ENCODE results near the gene PERM1. TPM values are rescaled to one million over a fixed set of nuclear protein-coding genes. Genes with fewer than 3 reads are reported as not detected.

The PERM1 gene
- total and polyA plus RNA-seq, 2 of the 13 experiments (the other 11 are each of a cell fraction or from before 2014, with no cell fraction given), result 0.04 to 0.29 TPM

DNA sequence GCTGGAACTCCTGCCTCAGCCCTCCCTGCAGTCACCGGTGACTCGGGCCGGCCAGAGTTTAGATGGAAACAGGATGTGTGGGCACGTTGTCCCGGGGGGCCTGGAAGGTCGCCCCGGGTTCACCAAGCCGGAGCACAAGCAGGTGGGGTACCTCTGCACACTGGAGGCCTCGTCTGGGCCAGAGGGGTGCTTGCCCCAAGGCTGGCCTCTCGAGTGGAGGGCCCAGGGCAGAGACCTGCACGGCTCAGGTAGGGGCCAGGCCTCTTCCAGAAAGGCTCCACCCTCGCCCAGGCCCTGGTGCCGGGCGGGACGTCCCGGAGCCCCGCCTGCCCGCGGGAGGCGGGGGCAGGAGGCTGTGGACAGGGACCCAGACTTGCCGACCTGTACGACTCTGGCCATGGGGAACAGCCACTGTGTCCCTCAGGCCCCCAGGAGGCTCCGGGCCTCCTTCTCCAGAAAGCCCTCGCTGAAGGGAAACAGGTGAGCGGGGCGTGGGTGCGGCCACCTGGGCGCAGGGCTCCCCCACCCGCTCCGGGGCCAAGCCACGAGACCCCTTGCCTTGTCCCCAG is 15.7 kb downstream of the PERM1 start, which contains the start of gene PLEKHN1 (continued):
- no peak for TF ChIP-seq ADNP (CRISPR knock-in tag; IDR thresholded peaks at IDR 0.05)
- TF ChIP-seq ZFP36L1 (CRISPR knock-in tag; IDR thresholded peaks at IDR 0.05), result 0 out of 2 replicates have a peak, but pooled peaks have one; percentile 11
- TF ChIP-seq ZFP37 (CRISPR knock-in tag; IDR thresholded peaks at IDR 0.05; ENCODE audit: borderline replicate concordance), result 0 out of 2 replicates have a peak, but pooled peaks have one; percentile 16
- no peak for TF ChIP-seq ZNF589 (CRISPR knock-in tag; conservative IDR thresholded peaks at IDR 0.05)
- peak; percentile 54; the same call in 1 of the 2 replicates for TF ChIP-seq GABPB1 (CRISPR knock-in tag; IDR thresholded peaks at IDR 0.05)
- no peak; the same call in 1 of the 2 replicates for TF ChIP-seq ZNF687 (CRISPR knock-in tag; IDR thresholded peaks at IDR 0.05)
- peak; percentile 52; the same call in 1 of the 2 replicates for TF ChIP-seq ZFP91 (CRISPR knock-in tag; IDR thresholded peaks at IDR 0.05; ENCODE audit: borderline replicate concordance)
- TF ChIP-seq ZNF557 (CRISPR knock-in tag; IDR thresholded peaks at IDR 0.05), result no peak
- no peak for TF ChIP-seq PTBP1 (IDR thresholded peaks at IDR 0.05; ENCODE audit: low read depth, low read length, poor library complexity, severe bottlenecking)
- TF ChIP-seq, protein P1, sequence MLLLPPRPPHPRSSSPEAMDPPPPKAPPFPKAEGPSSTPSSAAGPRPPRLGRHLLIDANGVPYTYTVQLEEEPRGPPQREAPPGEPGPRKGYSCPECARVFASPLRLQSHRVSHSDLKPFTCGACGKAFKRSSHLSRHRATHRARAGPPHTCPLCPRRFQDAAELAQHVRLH (CRISPR knock-in tag; IDR thresholded peaks at IDR 0.05; ENCODE audit: borderline replicate concordance, low read depth), result no peak
- TF ChIP-seq CBX5 (CRISPR knock-in tag; IDR thresholded peaks at IDR 0.05; ENCODE audit: borderline replicate concordance), result peak; percentile 10; the same call in 1 of the 2 replicates
- peak; percentile 12; the same call in 1 of the 2 replicates for TF ChIP-seq GFI1 (CRISPR knock-in tag; IDR thresholded peaks at IDR 0.05; ENCODE audit: borderline replicate concordance)
- TF ChIP-seq CEBPG (CRISPR knock-in tag; IDR thresholded peaks at IDR 0.05), result no peak
- TF ChIP-seq ZFX (CRISPR knock-in tag; IDR thresholded peaks at IDR 0.05; ENCODE audit: low read depth), result no peak
- no peak for TF ChIP-seq ZNF451 (CRISPR knock-in tag; IDR thresholded peaks at IDR 0.05)
- TF ChIP-seq ETV5 (CRISPR knock-in tag; IDR thresholded peaks at IDR 0.05; ENCODE audit: borderline replicate concordance), result peak; percentile 53; the same call in 1 of the 2 replicates
- TF ChIP-seq HNF4G (IDR thresholded peaks at IDR 0.05; ENCODE audit: borderline replicate concordance, low read depth, low read length), result no peak
- TF ChIP-seq HNF4G (CRISPR knock-in tag; IDR thresholded peaks at IDR 0.05; ENCODE audit: borderline replicate concordance, low read depth), result no peak
- no peak for TF ChIP-seq ZNF569 (CRISPR knock-in tag; IDR thresholded peaks at IDR 0.05; ENCODE audit: borderline replicate concordance)
- TF ChIP-seq, protein P2, sequence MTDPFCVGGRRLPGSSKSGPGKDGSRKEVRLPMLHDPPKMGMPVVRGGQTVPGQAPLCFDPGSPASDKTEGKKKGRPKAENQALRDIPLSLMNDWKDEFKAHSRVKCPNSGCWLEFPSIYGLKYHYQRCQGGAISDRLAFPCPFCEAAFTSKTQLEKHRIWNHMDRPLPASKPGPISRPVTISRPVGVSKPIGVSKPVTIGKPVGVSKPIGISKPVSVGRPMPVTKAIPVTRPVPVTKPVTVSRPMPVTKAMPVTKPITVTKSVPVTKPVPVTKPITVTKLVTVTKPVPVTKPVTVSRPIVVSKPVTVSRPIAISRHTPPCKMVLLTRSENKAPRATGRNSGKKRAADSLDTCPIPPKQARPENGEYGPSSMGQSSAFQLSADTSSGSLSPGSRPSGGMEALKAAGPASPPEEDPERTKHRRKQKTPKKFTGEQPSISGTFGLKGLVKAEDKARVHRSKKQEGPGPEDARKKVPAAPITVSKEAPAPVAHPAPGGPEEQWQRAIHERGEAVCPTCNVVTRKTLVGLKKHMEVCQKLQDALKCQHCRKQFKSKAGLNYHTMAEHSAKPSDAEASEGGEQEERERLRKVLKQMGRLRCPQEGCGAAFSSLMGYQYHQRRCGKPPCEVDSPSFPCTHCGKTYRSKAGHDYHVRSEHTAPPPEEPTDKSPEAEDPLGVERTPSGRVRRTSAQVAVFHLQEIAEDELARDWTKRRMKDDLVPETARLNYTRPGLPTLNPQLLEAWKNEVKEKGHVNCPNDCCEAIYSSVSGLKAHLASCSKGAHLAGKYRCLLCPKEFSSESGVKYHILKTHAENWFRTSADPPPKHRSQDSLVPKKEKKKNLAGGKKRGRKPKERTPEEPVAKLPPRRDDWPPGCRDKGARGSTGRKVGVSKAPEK (CRISPR knock-in tag; IDR thresholded peaks at IDR 0.05; ENCODE audit: borderline replicate concordance), result no peak
- TF ChIP-seq SALL1 (CRISPR knock-in tag; IDR thresholded peaks at IDR 0.05), result no peak
